Measurements from ENCODE around the gene LRRC25.
A peak's percentile ranks its signal among the peaks of the same experiment; 100 is the strongest.

LRRC25 gene

GRCh38 chr19:18434411-18435175, 37.2 kb upstream of the LRRC25 start:
- no peak for TF ChIP-seq CTCF (conservative IDR thresholded peaks at IDR 0.05)
- H3K27ac ChIP-seq = peak overlapping the region; percentile 89

GRCh38 chr19:18433735-18434398, 36.4 kb upstream of the LRRC25 start:
- H3K27ac ChIP-seq = peak overlapping the region; percentile 89
- TF ChIP-seq CTCF (conservative IDR thresholded peaks at IDR 0.05) = no peak

GRCh38 chr19:18433015-18433691, 35.7 kb upstream of the LRRC25 start:
- no peak for TF ChIP-seq CTCF (conservative IDR thresholded peaks at IDR 0.05)
- H3K27ac ChIP-seq = peak overlapping the region; percentile 89

- peak overlapping the region; percentile 89 for H3K27ac ChIP-seq
- no peak for TF ChIP-seq CTCF (conservative IDR thresholded peaks at IDR 0.05)
Measured at GRCh38 chr19:18432275-18433014, 35.0 kb upstream of the LRRC25 start.

GRCh38 chr19:18431351-18432197, 34.2 kb upstream of the LRRC25 start:
- no peak for TF ChIP-seq CTCF (conservative IDR thresholded peaks at IDR 0.05)
- 0 out of 2 replicates have a peak overlapping the region, but pooled peaks have one; percentile 89 for H3K27ac ChIP-seq

- no peak overlapping the region for H3K27ac ChIP-seq
- no peak for TF ChIP-seq CTCF (conservative IDR thresholded peaks at IDR 0.05)
Measured at GRCh38 chr19:18430417-18431144, 33.2 kb upstream of the LRRC25 start.
